NCI-H1105 (cell line): ENCODE data around the gene PLCB4.
"Not testable (repeated sequence)": the region's sequence is repeated elsewhere in the genome, so short reads cannot be mapped to it uniquely, and the experiment has no call there.

ENCODE experiments used
- DNase-seq: peaks from one replicate; lab custom pipeline; 2025; lab: John Stamatoyannopoulos, UW

PLCB4 gene

DNA sequence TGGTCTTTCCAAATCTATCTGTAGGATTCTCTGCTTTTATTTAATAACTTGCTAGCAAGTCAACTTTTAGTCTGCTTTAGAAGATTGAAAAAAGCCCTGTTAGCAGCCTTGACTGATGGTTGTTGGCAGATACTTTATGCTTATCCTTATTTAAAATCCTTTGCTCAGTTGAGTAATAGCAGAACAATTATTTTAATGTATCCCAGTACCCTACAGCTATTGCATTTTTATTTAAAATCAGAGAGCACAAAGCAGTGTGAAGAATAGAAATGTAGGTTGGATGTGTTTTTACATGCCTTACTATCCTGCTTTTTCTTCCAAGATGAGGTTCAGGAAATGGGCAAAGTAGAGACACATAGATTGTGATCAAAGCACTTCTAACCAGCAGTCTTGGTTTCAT, 298.4 kb downstream of the PLCB4 start:
- no peak for DNase-seq

DNA sequence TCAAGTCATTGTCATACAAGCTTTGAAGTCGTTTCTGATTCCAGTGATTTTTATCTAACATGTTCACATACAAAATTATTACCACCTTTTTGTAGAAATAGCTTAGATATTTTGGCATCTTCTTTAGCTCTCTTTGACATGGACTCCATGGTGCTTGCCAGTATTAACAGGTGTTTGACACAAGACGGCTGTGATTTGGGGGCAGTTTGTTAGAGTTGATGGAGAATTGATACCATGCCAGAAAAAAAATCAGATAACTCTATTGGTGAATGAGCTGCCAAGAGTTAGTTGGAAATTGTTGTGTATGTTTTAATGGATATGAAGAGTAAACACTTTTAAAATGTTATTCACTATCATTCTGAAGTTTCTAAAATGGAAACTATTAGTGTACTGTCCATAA, 298.9 kb downstream of the PLCB4 start:
- peak; percentile 23 for DNase-seq

DNA sequence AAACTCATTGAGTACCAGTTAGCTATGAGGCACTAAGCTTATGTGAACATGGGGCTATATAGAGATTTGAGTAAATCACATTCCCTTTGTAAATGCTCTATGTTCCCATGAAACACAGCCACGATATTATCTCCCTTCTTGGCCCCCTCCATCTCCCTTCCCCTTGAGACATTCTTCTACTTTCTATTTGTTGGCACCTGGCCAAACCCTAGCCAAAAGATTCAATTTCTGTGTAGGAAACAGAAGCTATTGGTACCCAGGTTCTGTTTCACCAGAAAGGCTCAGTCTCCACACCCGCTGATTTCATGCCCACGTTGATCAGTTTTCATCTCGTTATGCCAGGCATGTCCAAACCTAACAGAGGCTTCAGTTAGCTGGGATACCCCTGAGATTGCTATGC, 300.0 kb downstream of the PLCB4 start:
- DNase-seq = no peak

DNA sequence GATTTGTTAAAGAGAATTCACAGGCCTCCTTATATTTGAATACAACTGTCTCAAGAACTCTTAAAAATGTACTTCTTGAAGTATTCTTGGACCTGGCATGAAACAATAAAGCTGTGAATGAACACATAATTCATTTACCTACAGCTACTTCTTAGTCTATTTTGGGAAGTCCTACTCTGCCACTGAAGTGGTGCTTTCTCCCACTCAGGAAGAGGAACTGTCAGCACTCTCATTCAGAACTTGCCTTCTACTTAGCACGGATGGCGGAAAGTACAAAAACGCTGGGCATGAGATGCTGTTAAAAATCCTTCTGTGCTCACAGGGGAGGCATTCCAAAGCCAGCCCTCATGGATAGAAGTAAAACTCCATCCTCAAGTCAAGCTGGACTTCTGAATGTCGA, 300.7 kb downstream of the PLCB4 start:
- DNase-seq = no peak

DNA sequence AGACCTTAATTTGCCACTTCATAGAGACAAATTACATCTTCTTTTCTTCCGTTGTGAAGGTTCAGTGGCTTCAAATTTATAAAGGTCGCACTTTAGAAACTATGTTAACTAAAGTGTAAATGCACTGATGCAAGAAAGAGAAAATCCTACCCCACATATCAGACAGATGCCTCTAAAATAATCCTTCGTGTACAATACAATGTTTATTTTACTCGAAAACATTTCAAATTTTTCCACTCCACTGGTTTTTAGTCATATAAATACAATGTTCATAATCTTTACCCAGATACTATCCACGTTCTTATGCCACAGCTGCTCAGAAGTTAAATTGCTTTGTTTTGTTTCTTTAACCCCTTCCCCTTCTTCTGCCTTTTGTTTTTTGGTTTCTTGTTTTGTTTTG, 305.2 kb downstream of the PLCB4 start:
- no peak for DNase-seq

DNA sequence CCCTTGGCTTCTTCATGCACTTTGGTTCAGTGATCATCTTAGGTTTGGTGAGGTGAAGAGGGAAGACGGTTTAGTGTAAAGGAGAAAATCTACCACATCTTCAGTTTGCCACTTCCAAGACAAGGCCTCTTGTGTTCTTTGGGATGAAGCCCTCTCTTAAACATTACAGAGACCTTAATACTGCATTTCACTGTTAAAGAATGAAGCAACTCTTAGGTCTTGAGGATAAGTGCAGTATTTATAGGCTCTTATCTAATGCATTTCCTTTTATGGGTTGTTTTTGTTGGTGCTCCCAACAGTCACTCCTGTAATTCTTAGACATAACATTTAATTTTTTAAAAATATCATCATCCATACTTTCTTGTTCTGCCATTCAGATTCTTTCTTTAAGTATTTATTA, 305.6 kb downstream of the PLCB4 start:
- DNase-seq = no peak

- no peak for DNase-seq
Measured at GRCh38 chr20:9375221-9375681, 306.4 kb downstream of the PLCB4 start.

DNA sequence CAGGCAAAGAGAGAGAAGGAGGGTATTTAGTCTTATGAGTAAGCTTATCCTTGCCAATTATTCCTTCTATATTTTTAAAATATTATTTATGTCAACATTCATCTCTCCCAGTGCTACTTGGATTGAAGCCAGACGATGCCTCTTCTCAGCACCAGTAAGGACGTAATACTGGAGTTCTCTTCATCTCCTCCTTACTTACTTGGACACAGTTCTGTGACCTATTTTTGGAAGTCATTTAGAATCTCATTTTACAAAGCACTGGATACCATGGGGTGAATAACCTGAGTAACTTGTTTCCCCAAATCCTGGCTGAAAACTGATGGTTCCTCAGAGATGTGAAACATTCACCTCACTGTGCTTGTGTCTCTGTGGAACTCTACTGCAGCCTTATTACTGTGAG, 308.1 kb downstream of the PLCB4 start:
- DNase-seq = no peak

DNA sequence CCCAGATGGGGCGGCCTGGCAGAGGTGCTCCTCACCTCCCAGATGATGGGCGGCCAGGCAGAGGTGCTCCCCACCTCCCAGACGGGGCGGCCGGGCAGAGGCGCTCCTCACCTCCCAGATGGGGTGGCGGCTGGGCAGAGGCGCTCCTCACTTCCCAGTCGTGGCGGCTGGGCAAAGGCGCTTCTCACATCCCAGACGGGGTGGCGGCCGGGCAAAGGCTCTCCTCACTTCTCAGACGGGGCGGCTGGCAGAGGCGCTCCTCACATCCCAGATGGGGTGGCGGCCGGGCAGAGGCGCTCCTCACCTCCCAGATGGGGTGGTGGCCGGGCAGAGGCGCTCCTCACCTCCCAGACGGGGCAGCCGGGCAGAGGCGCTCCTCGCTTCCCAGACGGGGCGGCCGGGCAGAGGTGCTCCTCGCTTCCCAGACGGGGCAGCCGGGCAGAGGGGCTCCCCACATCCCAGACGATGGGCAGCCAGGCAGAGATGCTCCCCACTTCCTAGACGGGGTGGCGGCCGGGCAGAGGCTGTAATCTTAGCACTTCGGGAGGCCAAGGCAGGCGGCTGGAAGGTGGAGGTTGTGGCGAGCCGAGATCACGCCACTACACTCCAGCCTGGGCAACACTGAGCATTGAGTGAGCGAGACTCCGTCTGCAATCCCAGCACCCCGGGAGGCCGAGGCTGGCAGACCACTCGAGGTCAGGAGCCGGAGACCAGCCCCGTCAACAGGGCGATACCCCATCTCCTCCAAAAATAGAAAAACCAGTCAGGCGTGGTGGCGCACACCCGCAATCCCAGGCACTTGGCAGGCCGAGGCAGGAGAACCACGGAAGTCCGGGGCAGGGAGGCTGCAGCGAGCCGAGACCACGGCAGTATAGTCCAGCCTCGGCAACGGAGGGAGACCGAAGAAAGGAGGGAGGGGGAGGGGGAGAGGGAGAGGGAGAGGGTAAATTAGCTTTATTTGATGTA, 316.7 kb downstream of the PLCB4 start:
- DNase-seq = not testable (repeated sequence)

- no peak for DNase-seq
Measured at GRCh38 chr20:9388160-9388812, 319.4 kb downstream of the PLCB4 start.

GRCh38 chr20:9388813-9389161, 319.9 kb downstream of the PLCB4 start:
- DNase-seq = no peak

DNA sequence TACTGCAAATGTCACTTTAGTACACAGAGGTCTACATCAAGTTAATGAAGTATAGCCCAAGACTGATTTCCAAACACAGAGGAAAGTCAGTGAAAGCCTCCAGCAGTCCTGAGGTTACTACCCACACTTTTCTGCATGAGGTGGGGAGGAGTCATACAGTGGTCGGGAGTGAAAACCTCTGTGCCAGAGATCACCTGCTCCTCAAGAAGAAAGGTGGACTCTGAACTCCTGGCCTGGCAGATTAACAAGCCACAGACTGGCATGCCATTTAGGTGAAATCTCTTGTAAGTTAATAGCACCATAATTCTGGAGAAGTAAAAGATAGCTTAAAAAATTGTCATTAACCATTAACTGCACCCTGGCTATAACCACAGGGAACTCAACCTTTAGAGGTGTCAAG, 320.5 kb downstream of the PLCB4 start:
- DNase-seq = no peak

GRCh38 chr20:9390441-9390840, 321.6 kb downstream of the PLCB4 start:
- no peak for DNase-seq

- peak; percentile 47 for DNase-seq
Measured at GRCh38 chr20:9392892-9393857, 324.3 kb downstream of the PLCB4 start.

- DNase-seq = no peak
Measured at GRCh38 chr20:9395971-9396370, 327.1 kb downstream of the PLCB4 start.

GRCh38 chr20:9397928-9398327, 329.0 kb downstream of the PLCB4 start:
- no peak for DNase-seq

GRCh38 chr20:9398882-9399281, 330.0 kb downstream of the PLCB4 start:
- no peak for DNase-seq

- no peak for DNase-seq
Measured at GRCh38 chr20:9399322-9399721, 330.4 kb downstream of the PLCB4 start.

- DNase-seq = no peak
Measured at GRCh38 chr20:9400171-9401025, 331.5 kb downstream of the PLCB4 start.

DNA sequence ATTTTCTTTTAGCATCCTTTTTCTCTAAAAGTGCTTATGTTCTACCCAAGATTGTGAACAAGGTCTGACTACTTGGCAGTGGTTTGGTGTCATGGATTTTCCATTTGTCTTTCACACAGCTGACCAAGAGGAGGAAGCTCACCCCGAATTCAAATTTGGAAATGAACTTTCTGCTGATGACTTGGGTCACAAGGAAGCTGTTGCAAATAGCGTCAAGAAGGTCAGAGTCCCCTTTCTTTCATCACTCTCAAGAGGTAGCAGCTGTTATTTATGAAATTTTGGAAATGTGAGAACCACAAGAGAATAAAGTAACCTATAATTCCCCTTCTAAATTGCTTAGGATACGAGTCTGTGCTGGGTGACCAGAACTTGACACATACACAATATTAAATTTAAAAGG, 332.5 kb downstream of the PLCB4 start:
- no peak for DNase-seq

GRCh38 chr20:9402141-9402540, 333.3 kb downstream of the PLCB4 start:
- DNase-seq = no peak
